A549 (cell line): ENCODE data around the gene ADAMTS15.

Experiments
- BHLHE40 ChIP-seq: IDR thresholded peaks from 2 replicates; pipeline ENCODE4 v1.6.1; 2012; ENCODE audit warnings: low read depth, low read length, inconsistent platforms
- MAZ ChIP-seq: fragments of 150-350 bp; IDR thresholded peaks from 2 replicates; pipeline ENCODE4 v1.6.1; 2014; ENCODE audit warnings: antibody characterized with exemption, low read depth, low read length, borderline replicate concordance
- POLR2A ChIP-seq: IDR thresholded peaks from 2 replicates; pipeline ENCODE4 v1.6.1; 2012; ENCODE audit warnings: mild to moderate bottlenecking, low read length
- TF ChIP-seq, protein P1 (sequence below): fragments of >200 bp; sonication (Bioruptor Twin); formaldehyde crosslinking; IDR thresholded peaks from 3 replicates; pipeline ENCODE4 v1.5.1; 2016
- TF ChIP-seq, protein P2 (sequence below): fragments of 200-600 bp; sonication (generic); IDR thresholded peaks from 2 replicates; pipeline ENCODE4 v1.6.1; 2016; ENCODE audit warnings: antibody characterized with exemption, mild to moderate bottlenecking, moderate library complexity
- TF ChIP-seq, protein P3 (sequence below): IDR thresholded peaks from 2 replicates; pipeline ENCODE4 v1.6.1; 2012
- TF ChIP-seq, protein P4 (sequence below): fragments of >200 bp; sonication (Bioruptor Twin); formaldehyde crosslinking; IDR thresholded peaks from 3 replicates; pipeline ENCODE4 v1.6.1; 2016
- TF ChIP-seq, protein P5 (sequence below): IDR thresholded peaks from 2 replicates; pipeline ENCODE4 v1.6.1; 2012

DNA sequence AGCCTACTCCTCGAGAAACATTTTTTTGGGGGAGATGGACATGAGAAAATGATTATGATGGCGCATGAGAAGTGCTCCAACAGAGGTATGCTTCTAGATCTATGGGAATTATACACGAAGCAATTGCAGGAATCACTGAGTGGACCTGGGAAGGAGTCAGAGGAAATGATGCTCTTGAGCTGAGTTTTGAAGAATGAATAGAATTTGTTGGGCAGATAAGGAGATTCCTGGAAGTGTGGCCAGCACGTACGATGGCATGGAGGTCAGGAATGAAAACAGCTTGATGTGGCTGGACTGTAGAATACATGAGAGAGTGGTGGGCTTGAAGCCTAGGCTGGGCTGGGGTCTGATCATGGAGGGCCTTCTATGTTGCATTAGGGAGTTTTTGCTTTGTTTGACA lies 31.7 kb downstream of the ADAMTS15 start:
- TF ChIP-seq, protein P1, sequence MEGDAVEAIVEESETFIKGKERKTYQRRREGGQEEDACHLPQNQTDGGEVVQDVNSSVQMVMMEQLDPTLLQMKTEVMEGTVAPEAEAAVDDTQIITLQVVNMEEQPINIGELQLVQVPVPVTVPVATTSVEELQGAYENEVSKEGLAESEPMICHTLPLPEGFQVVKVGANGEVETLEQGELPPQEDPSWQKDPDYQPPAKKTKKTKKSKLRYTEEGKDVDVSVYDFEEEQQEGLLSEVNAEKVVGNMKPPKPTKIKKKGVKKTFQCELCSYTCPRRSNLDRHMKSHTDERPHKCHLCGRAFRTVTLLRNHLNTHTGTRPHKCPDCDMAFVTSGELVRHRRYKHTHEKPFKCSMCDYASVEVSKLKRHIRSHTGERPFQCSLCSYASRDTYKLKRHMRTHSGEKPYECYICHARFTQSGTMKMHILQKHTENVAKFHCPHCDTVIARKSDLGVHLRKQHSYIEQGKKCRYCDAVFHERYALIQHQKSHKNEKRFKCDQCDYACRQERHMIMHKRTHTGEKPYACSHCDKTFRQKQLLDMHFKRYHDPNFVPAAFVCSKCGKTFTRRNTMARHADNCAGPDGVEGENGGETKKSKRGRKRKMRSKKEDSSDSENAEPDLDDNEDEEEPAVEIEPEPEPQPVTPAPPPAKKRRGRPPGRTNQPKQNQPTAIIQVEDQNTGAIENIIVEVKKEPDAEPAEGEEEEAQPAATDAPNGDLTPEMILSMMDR: no peak
- no peak for TF ChIP-seq POLR2A
- TF ChIP-seq, protein P2, sequence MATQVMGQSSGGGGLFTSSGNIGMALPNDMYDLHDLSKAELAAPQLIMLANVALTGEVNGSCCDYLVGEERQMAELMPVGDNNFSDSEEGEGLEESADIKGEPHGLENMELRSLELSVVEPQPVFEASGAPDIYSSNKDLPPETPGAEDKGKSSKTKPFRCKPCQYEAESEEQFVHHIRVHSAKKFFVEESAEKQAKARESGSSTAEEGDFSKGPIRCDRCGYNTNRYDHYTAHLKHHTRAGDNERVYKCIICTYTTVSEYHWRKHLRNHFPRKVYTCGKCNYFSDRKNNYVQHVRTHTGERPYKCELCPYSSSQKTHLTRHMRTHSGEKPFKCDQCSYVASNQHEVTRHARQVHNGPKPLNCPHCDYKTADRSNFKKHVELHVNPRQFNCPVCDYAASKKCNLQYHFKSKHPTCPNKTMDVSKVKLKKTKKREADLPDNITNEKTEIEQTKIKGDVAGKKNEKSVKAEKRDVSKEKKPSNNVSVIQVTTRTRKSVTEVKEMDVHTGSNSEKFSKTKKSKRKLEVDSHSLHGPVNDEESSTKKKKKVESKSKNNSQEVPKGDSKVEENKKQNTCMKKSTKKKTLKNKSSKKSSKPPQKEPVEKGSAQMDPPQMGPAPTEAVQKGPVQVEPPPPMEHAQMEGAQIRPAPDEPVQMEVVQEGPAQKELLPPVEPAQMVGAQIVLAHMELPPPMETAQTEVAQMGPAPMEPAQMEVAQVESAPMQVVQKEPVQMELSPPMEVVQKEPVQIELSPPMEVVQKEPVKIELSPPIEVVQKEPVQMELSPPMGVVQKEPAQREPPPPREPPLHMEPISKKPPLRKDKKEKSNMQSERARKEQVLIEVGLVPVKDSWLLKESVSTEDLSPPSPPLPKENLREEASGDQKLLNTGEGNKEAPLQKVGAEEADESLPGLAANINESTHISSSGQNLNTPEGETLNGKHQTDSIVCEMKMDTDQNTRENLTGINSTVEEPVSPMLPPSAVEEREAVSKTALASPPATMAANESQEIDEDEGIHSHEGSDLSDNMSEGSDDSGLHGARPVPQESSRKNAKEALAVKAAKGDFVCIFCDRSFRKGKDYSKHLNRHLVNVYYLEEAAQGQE: no peak
- TF ChIP-seq, protein P3, sequence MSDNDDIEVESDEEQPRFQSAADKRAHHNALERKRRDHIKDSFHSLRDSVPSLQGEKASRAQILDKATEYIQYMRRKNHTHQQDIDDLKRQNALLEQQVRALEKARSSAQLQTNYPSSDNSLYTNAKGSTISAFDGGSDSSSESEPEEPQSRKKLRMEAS: no peak
- TF ChIP-seq, protein P4, sequence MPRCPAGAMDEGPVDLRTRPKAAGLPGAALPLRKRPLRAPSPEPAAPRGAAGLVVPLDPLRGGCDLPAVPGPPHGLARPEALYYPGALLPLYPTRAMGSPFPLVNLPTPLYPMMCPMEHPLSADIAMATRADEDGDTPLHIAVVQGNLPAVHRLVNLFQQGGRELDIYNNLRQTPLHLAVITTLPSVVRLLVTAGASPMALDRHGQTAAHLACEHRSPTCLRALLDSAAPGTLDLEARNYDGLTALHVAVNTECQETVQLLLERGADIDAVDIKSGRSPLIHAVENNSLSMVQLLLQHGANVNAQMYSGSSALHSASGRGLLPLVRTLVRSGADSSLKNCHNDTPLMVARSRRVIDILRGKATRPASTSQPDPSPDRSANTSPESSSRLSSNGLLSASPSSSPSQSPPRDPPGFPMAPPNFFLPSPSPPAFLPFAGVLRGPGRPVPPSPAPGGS: no peak
- TF ChIP-seq, protein P5, sequence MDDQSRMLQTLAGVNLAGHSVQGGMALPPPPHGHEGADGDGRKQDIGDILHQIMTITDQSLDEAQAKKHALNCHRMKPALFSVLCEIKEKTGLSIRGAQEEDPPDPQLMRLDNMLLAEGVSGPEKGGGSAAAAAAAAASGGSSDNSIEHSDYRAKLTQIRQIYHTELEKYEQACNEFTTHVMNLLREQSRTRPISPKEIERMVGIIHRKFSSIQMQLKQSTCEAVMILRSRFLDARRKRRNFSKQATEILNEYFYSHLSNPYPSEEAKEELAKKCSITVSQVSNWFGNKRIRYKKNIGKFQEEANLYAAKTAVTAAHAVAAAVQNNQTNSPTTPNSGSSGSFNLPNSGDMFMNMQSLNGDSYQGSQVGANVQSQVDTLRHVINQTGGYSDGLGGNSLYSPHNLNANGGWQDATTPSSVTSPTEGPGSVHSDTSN: no peak
- no peak for TF ChIP-seq MAZ
- no peak for TF ChIP-seq BHLHE40
